Neural progenitor cell (in vitro differentiated cells): Measurements from ENCODE around the gene TMEM51. TPM values are rescaled to one million over a fixed set of nuclear protein-coding genes. Genes with fewer than 3 reads are reported as not detected.

Experiments used
- DNase-seq: peaks from one replicate; pipeline ENCODE4 v3.0.0-alpha.2; 2016; ENCODE audit warnings: low spot score
- H2AFZ ChIP-seq: fragments of 200-600 bp; sonication (generic); replicated peaks from 2 replicates; pipeline ENCODE4 v1.6.1; 2016; ENCODE audit warnings: antibody characterized with exemption
- H3F3A ChIP-seq: fragments of 200-600 bp; sonication (generic); 2 replicates; pipeline ENCODE4 v1.6.1; 2016; ENCODE audit warnings: antibody characterized with exemption, low read depth
- H3K27ac ChIP-seq: fragments of 200-600 bp; sonication (generic); 2 replicates; pipeline ENCODE4 v1.5.1; 2016; ENCODE audit warnings: mild to moderate bottlenecking
- H3K27me3 ChIP-seq: fragments of 200-600 bp; sonication (generic); 2 replicates; pipeline ENCODE4 v1.6.1; 2016; ENCODE audit warnings: mild to moderate bottlenecking, moderate library complexity
- H3K36me3 ChIP-seq: fragments of 200-600 bp; sonication (generic); 2 replicates; pipeline ENCODE4 v1.5.1; 2016
- H3K4me1 ChIP-seq: fragments of 200-600 bp; sonication (generic); 2 replicates; pipeline ENCODE4 v1.6.1; 2016; ENCODE audit warnings: mixed run types
- H3K4me2 ChIP-seq: fragments of 200-600 bp; sonication (generic); 2 replicates; pipeline ENCODE4 v1.6.1; 2016
- H3K4me3 ChIP-seq: fragments of 200-600 bp; sonication (generic); 2 replicates; pipeline ENCODE4 v1.5.1; 2016
- H3K79me2 ChIP-seq: fragments of 200-600 bp; sonication (generic); 2 replicates; pipeline ENCODE4 v1.6.1; 2016; ENCODE audit warnings: low read depth
- H3K9ac ChIP-seq: fragments of 200-600 bp; sonication (generic); 2 replicates; pipeline ENCODE4 v1.6.1; 2016
- H3K9me3 ChIP-seq: fragments of 200-600 bp; sonication (generic); 2 replicates; pipeline ENCODE4 v1.5.1; 2016; ENCODE audit warnings: low read depth
- H4K20me1 ChIP-seq: fragments of 200-600 bp; sonication (generic); 2 replicates; pipeline ENCODE4 v1.6.1; 2016; ENCODE audit warnings: low read depth
- H3K27ac Mint-ChIP-seq: 3 replicates; pipeline ENCODE4 v1.8.0; 2021; ENCODE audit warnings: mixed read lengths
- H3K27me3 Mint-ChIP-seq: 2 replicates; pipeline ENCODE4 v1.8.0; 2022; ENCODE audit warnings: low read depth, mild to moderate bottlenecking, inconsistent platforms, moderate library complexity, mixed read lengths; ENCODE audit not compliant: insufficient read depth
- H3K36me3 Mint-ChIP-seq: 3 replicates; pipeline ENCODE4 v1.8.0; 2021; ENCODE audit warnings: mixed read lengths
- H3K4me1 Mint-ChIP-seq: 3 replicates; pipeline ENCODE4 v1.8.0; 2021; ENCODE audit warnings: mixed read lengths
- H3K4me3 Mint-ChIP-seq: 3 replicates; pipeline ENCODE4 v1.8.0; 2021; ENCODE audit warnings: mild to moderate bottlenecking, moderate library complexity, mixed read lengths
- H3K9me3 Mint-ChIP-seq: 3 replicates; pipeline ENCODE4 v1.8.0; 2020; ENCODE audit warnings: mixed read lengths
- CTCF ChIP-seq: fragments of 200-600 bp; sonication (generic); IDR thresholded peaks from 2 replicates; pipeline ENCODE4 v1.5.1; 2017; ENCODE audit warnings: antibody characterized with exemption, mild to moderate bottlenecking
- EZH2 ChIP-seq: fragments of 200-600 bp; sonication (generic); IDR thresholded peaks from 2 replicates; pipeline ENCODE4 v1.6.1; 2017; ENCODE audit warnings: antibody characterized with exemption, mild to moderate bottlenecking, moderate library complexity
- EZH2phosphoT487 ChIP-seq: fragments of 200-600 bp; sonication (generic); IDR thresholded peaks from 2 replicates; pipeline ENCODE4 v1.6.1; 2017; ENCODE audit warnings: antibody characterized with exemption
- total RNA-seq: library from RNA; depleted of rRNA; stranded (reverse); fragments of >200 nt; gene quantifications from 2 replicates; pipeline ENCODE4 v1.2.3, GENCODE V29; 2015; ENCODE audit warnings: low replicate concordance

The TMEM51 gene
- total RNA-seq, 1 donor from 2014 or later: 5.2 TPM

DNA sequence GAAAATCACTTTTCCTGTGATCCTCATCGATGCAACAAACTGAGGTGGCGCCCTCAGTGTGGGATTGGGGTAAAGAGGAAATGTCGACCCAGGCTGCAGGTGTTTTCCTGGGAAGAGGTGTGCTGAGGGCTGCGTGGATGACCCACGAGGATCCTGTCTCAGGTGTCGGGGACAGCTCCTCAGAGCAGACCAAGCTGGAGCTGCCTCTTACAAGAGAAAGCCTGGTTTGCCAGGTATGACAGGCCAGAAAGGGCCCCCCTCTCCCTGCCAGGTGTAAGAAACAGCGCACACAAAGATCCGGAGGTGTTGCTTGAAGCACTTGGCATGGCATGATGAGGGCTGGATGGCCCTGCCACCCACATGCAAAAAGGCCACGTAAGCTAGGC lies 106.1 kb downstream of the TMEM51 start:
- no peaks in the 10 kb centered on the region for H3K79me2 ChIP-seq
- H3F3A ChIP-seq: no peaks in the 10 kb centered on the region
- Mint-ChIP-seq H3K27ac (peak overlapping the region; percentile 53), H3K4me1 (peaks cover 18% of the 10 kb centered on the region), H3K27me3 (peaks cover 4% of the 10 kb centered on the region), H3K9me3 (peaks cover 10% of the 10 kb centered on the region), H3K4me3 (no peak overlapping the region), H3K36me3 (peaks cover 2% of the 10 kb centered on the region)
- no peak overlapping the region for H3K4me3 ChIP-seq
- H3K36me3 ChIP-seq: no peaks in the 10 kb centered on the region
- no peaks in the 10 kb centered on the region for H3K9me3 ChIP-seq
- no peaks in the 10 kb centered on the region for H3K4me1 ChIP-seq
- no peaks in the 10 kb centered on the region for H3K27me3 ChIP-seq
- no peak overlapping the region for H2AFZ ChIP-seq
- no peak overlapping the region for H3K9ac ChIP-seq
- DNase-seq: no peak
- no peak overlapping the region for H3K27ac ChIP-seq
- no peak overlapping the region for H3K4me2 ChIP-seq
- TF ChIP-seq EZH2 (no peak), EZH2phosphoT487 (no peak), CTCF (no peak)
- no peaks in the 10 kb centered on the region for H4K20me1 ChIP-seq

DNA sequence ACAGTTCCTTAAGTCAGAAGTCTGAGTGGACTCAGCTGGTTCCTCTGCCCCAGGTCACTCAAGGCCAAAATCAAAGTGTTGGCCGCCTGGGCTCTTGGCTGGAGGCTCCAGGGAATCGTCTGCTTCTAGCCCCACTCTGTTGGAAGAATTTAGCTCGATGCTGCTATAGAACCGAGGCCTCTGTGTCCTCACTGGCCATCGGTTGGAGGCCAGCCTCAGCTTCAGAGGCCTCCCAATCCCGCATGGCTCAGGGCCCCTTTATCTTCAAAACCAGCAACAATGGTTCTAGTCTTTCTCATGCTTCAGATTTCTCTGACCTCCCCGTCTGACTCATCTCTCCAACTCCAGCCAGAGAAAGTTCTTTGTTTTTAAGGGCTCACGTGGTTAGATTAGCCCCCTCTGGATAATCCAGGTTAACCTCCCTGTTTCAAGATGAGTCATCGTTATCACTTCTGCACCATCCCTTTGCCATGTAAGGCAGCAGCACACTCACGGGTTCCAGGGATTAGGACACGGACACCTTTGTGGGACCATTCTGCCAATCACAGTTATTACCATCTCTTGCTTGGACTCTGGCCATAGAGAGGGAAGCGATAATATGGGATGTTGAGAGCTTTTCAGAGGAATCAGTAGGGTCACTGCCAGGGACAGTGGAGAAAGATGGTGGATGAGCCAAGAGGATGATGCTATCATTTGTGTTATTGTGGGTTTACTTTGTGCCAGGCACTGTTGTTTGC lies 107.0 kb downstream of the TMEM51 start:
- Histone ChIP-seq H3K9me3 (no peaks in the 10 kb centered on the region), H2AFZ (no peak overlapping the region), H3F3A (no peaks in the 10 kb centered on the region), H3K27ac (no peak overlapping the region), H3K79me2 (no peaks in the 10 kb centered on the region), H3K36me3 (no peaks in the 10 kb centered on the region), H4K20me1 (no peaks in the 10 kb centered on the region), H3K9ac (no peak overlapping the region), H3K4me2 (no peak overlapping the region), H3K27me3 (no peaks in the 10 kb centered on the region), H3K4me3 (no peak overlapping the region), H3K4me1 (no peaks in the 10 kb centered on the region)
- H3K27ac Mint-ChIP-seq: peak overlapping the region; percentile 48
- TF ChIP-seq EZH2 (no peak), EZH2phosphoT487 (no peak), CTCF (no peak)
- peaks cover 16% of the 10 kb centered on the region for H3K4me1 Mint-ChIP-seq
- peaks cover 2% of the 10 kb centered on the region for H3K36me3 Mint-ChIP-seq
- peaks cover 4% of the 10 kb centered on the region for H3K27me3 Mint-ChIP-seq
- DNase-seq: no peak
- H3K9me3 Mint-ChIP-seq: peaks cover 14% of the 10 kb centered on the region
- H3K4me3 Mint-ChIP-seq: no peak overlapping the region

- Histone ChIP-seq H3K4me1 (no peaks in the 10 kb centered on the region), H2AFZ (no peak overlapping the region), H3K4me3 (no peak overlapping the region), H3K27ac (no peak overlapping the region), H3K79me2 (no peaks in the 10 kb centered on the region), H3K27me3 (no peaks in the 10 kb centered on the region), H3K4me2 (no peak overlapping the region), H3K9me3 (no peaks in the 10 kb centered on the region), H3K9ac (no peak overlapping the region), H4K20me1 (no peaks in the 10 kb centered on the region), H3F3A (no peaks in the 10 kb centered on the region), H3K36me3 (no peaks in the 10 kb centered on the region)
- peaks cover 3% of the 10 kb centered on the region for H3K36me3 Mint-ChIP-seq
- H3K9me3 Mint-ChIP-seq: peaks cover 17% of the 10 kb centered on the region
- no peak for DNase-seq
- H3K27me3 Mint-ChIP-seq: peaks cover 4% of the 10 kb centered on the region
- no peak overlapping the region for H3K4me3 Mint-ChIP-seq
- H3K27ac Mint-ChIP-seq: peak overlapping the region; percentile 48
- no peak for TF ChIP-seq EZH2phosphoT487
- TF ChIP-seq CTCF: no peak
- no peak for TF ChIP-seq EZH2
- H3K4me1 Mint-ChIP-seq: peaks cover 16% of the 10 kb centered on the region
Observed at GRCh38 chr1:15261155-15262002, 107.8 kb downstream of the TMEM51 start.
